ENCODE measurements around the gene NEUROD2. TPM values are rescaled to one million over a fixed set of nuclear protein-coding genes. Genes with fewer than 3 reads are reported as not detected.

The NEUROD2 gene
- total and polyA plus RNA-seq, 2 experiments from 2014 or later: not detected

- TF ChIP-seq ZNF462 (CRISPR knock-in tag; IDR thresholded peaks at IDR 0.05): no peak
- no peak for TF ChIP-seq POLR2AphosphoS5 (IDR thresholded peaks at IDR 0.05; ENCODE audit: low read depth)
Observed at GRCh38 chr17:39600997-39601597, 6.6 kb downstream of the NEUROD2 start (continued).

GRCh38 chr17:39600288-39600996 is 7.3 kb downstream of the NEUROD2 start:
- no peak for DNase-seq (ENCODE audit: low spot score)
- peaks cover 99% of the 10 kb centered on the region for H3K27me3 Mint-ChIP-seq (ENCODE audit: insufficient read depth, low read depth, poor library complexity)
- no peak overlapping the region for H3K4me3 Mint-ChIP-seq
- H3K9me2 ChIP-seq (ENCODE audit: insufficient read depth): no peaks in the 10 kb centered on the region
- no peak overlapping the region for H2AFZ ChIP-seq
- H3K9me3 Mint-ChIP-seq: no peaks in the 10 kb centered on the region
- ATAC-seq: no peak
- H3K27ac ChIP-seq (ENCODE audit: low read depth): no peak overlapping the region
- H4K20me1 ChIP-seq (replicated peaks; ENCODE audit: insufficient read depth): peaks cover 19% of the 10 kb centered on the region
- peaks cover 75% of the 10 kb centered on the region for H3K4me1 ChIP-seq (ENCODE audit: insufficient read depth)
- H3K27ac Mint-ChIP-seq: no peak overlapping the region
- peaks cover 58% of the 10 kb centered on the region for H3F3A ChIP-seq (replicated peaks; ENCODE audit: low read depth)
- H3K79me2 ChIP-seq (replicated peaks; ENCODE audit: insufficient read depth): no peaks in the 10 kb centered on the region
- peaks cover 67% of the 10 kb centered on the region for H3K4me1 Mint-ChIP-seq
- peak overlapping the region; percentile 42; the same call in 1 of the 2 replicates for H3K4me3 ChIP-seq
- peak overlapping the region; percentile 75 for H3K4me2 ChIP-seq
- H3K36me3 Mint-ChIP-seq (ENCODE audit: low read depth): no peaks in the 10 kb centered on the region
- peaks cover 100% of the 10 kb centered on the region for H3K27me3 ChIP-seq (ENCODE audit: insufficient read depth)
- no peaks in the 10 kb centered on the region for H3K36me3 ChIP-seq (ENCODE audit: insufficient read depth)
- TF ChIP-seq EZH2 (IDR thresholded peaks at IDR 0.05; ENCODE audit: low read depth, unreplicated experiment): peak; percentile 73
- no peak for TF ChIP-seq EZH2phosphoT487 (IDR thresholded peaks at IDR 0.05; ENCODE audit: unreplicated experiment)
